Osteocyte (in vitro differentiated cells): ENCODE results near the gene PPY. TPM values are rescaled to one million over a fixed set of nuclear protein-coding genes. Genes with fewer than 3 reads are reported as not detected.

Experiments
- DNase-seq: peaks from one replicate; pipeline ENCODE4 v3.0.0; 2021; ENCODE audit warnings: mixed read lengths; ENCODE audit not compliant: unreplicated experiment; ENCODE audit errors: extremely low spot score
- H3K27ac Mint-ChIP-seq: one replicate; pipeline ENCODE4 v1.8.0; 2021; ENCODE audit warnings: mild to moderate bottlenecking, mixed read lengths; ENCODE audit not compliant: unreplicated experiment
- H3K27me3 Mint-ChIP-seq: one replicate; pipeline ENCODE4 v1.8.0; 2021; ENCODE audit warnings: mixed read lengths; ENCODE audit not compliant: unreplicated experiment
- H3K36me3 Mint-ChIP-seq: one replicate; pipeline ENCODE4 v1.8.0; 2021; ENCODE audit warnings: mixed read lengths; ENCODE audit not compliant: unreplicated experiment
- H3K4me1 Mint-ChIP-seq: one replicate; pipeline ENCODE4 v1.8.0; 2021; ENCODE audit warnings: mixed read lengths; ENCODE audit not compliant: unreplicated experiment
- H3K4me3 Mint-ChIP-seq: one replicate; pipeline ENCODE4 v1.8.0; 2021; ENCODE audit warnings: mild to moderate bottlenecking, moderate library complexity, mixed read lengths; ENCODE audit not compliant: unreplicated experiment
- H3K9me3 Mint-ChIP-seq: one replicate; pipeline ENCODE4 v1.8.0; 2021; ENCODE audit warnings: mixed read lengths; ENCODE audit not compliant: unreplicated experiment
- long read RNA-seq: library from polyadenylated mRNA; unstranded; transcript quantifications from one replicate; pipeline ENCODE4 v2.0.0, GENCODE V29; 2021
- total RNA-seq: library from RNA; stranded (reverse); gene quantifications from 2 replicates; pipeline ENCODE4 v1.2.1, GENCODE V29; 2021
- TF ChIP-seq, protein P1 (sequence below): fragments of 200-600 bp; sonication (generic); IDR thresholded peaks from 2 replicates; pipeline ENCODE4 v1.5.0; 2021; ENCODE audit warnings: antibody characterized with exemption, mild to moderate bottlenecking, moderate library complexity

The PPY gene, protein sequence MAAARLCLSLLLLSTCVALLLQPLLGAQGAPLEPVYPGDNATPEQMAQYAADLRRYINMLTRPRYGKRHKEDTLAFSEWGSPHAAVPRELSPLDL
- not detected in 2 replicates for total RNA-seq
- long read RNA-seq: 0 reads

DNA sequence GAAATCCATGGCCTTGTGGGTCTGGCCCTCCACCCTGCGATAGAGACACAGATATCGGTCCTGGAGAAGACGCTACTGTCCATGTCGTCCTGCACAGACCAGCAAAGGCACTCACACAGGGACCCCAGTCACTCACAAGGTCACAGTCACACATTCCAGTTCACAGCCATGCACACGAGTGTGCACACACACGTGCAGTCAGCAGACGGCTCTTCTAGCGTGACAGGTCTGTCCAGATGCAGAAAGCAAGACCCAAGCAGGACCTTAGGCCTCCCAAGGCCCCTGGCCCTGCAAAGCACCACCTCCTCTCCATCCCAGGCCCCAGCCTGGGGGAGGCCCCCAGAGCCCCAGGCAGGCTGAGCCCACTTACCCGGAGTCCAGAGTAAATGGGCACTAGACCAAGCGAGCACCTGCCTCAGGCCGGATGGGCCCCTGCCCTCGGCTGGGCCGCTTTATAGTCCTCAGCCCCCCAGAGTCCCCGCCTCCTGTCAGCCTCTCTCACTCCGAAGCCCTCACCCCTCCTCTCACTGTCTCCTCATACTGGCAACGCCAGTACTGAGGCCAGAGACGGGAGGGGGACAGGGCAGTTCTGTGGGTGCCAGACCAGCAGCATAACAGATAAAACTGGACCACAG is at the start of gene PPY:
Gene PPY (minus strand): TSS at position 426 of the 635 bp plus-strand sequence. CDS start 822 bp downstream, outside the sequence.
- H3K4me1 Mint-ChIP-seq: peaks cover 3% of the 10 kb centered on the region
- no peak for DNase-seq
- no peak within 1 kb of the TSS for H3K27ac Mint-ChIP-seq
- peaks cover 11% of the 10 kb centered on the region for H3K27me3 Mint-ChIP-seq
- no peaks in the 10 kb centered on the region for H3K36me3 Mint-ChIP-seq
- H3K9me3 Mint-ChIP-seq: no peaks in the 10 kb centered on the region
- H3K4me3 Mint-ChIP-seq: no peak within 1 kb of the TSS
- TF ChIP-seq, protein P1, sequence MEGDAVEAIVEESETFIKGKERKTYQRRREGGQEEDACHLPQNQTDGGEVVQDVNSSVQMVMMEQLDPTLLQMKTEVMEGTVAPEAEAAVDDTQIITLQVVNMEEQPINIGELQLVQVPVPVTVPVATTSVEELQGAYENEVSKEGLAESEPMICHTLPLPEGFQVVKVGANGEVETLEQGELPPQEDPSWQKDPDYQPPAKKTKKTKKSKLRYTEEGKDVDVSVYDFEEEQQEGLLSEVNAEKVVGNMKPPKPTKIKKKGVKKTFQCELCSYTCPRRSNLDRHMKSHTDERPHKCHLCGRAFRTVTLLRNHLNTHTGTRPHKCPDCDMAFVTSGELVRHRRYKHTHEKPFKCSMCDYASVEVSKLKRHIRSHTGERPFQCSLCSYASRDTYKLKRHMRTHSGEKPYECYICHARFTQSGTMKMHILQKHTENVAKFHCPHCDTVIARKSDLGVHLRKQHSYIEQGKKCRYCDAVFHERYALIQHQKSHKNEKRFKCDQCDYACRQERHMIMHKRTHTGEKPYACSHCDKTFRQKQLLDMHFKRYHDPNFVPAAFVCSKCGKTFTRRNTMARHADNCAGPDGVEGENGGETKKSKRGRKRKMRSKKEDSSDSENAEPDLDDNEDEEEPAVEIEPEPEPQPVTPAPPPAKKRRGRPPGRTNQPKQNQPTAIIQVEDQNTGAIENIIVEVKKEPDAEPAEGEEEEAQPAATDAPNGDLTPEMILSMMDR: no peak

DNA sequence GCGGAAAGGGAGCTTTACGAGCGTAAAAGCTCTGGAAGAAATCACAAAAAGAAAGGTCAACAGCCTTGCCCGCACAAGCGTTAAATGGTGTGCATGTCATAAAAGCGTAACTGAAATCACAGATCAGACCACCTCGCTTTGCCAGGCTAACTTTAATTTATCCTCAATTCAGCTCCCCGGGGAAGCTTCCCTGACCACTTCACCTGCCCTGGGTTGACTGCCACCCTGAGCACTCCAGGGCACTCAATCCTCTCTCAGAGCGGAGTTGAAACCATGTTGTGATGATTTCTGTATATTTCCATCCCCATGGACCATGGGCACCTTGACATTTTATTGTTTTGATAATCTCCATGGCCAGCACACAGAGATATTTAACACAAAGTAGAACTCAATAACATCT is 46.0 kb upstream of the PPY start:
- Mint-ChIP-seq H3K4me1 (peaks cover 4% of the 10 kb centered on the region), H3K27me3 (peaks cover 28% of the 10 kb centered on the region), H3K9me3 (no peaks in the 10 kb centered on the region), H3K4me3 (no peak overlapping the region), H3K36me3 (no peaks in the 10 kb centered on the region), H3K27ac (no peak overlapping the region)
- no peak for DNase-seq
- TF ChIP-seq, protein P1: no peak

DNA sequence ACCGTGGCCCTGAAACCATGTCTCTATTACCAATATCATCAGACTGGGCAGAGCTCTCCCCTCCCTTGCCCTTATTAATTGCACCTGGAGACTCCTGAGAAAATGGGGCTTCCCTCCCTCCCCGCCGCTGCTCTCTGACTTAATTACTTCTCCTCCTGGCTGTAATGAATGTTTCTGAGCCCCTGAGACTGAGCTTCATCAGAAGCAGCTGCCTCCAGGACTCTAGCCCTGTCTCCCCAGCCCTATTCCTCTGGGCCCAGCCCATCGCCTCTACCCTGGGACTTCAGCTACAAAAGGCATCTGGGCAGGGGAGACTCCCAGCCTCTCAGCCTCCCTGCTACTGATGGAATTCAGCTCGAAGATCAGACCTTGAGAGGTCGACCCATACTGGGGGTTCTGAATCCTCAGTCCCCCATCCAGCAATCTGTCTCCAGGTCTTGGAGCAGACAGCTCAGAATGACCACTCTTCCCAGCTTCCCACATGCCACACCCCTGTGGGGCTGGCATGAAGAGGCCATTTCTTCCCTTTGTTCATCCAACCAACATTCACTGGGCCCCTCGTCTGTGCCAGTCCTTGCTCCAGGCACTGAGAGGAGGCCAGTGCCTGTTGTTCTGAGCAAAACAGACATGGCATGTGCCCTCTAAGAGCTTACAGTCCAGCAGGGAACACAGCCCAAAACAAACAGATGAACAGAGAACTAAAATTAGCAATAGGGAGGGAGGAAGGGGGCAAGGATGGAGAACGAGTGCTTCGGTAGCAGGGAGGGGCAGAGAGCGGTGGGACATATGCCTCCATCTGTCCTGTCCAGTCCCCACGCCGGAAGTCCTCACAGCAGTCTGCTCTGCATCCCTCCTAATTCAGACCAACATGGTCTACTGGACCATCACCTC is 45.1 kb upstream of the PPY start:
- TF ChIP-seq, protein P1: no peak
- peaks cover 4% of the 10 kb centered on the region for H3K4me1 Mint-ChIP-seq
- H3K27ac Mint-ChIP-seq: no peak overlapping the region
- H3K36me3 Mint-ChIP-seq: no peaks in the 10 kb centered on the region
- no peak for DNase-seq
- H3K27me3 Mint-ChIP-seq: peaks cover 38% of the 10 kb centered on the region
- no peaks in the 10 kb centered on the region for H3K9me3 Mint-ChIP-seq
- H3K4me3 Mint-ChIP-seq: no peak overlapping the region

DNA sequence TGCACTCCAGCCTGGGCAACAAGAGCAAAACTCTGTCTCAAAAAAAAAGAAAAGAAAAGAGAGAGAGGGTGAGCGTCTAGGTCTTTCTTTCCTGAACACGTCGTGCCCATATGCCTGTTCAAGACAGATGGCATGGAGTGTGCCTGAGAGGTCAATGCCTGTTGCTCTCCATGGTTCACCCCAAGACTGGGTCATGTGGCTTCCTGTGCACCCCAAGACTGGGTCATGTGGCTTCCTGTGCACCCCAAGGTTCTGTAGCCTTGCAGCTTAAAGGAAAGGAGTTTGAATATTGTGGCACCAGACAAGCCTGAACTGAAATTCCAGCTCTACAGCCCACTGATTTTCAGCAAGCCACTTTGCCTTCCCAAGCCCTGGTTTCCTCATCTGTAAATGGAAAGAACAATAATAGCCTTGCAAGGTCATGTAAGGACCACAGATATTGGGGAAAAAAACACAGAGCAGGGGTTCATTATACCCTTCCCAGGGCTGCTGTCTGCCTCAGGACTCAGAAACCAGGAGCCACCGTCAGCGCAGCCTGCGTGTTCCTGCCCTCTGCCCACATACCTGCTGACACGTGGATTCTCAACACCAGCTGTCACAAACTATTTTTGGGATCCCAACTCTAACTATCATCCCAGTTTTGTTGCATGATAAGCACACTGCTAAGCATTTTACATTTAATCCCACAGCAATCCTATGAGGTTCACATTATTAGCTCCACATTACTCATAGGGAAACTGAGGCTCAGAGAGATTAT is 44.1 kb upstream of the PPY start:
- Mint-ChIP-seq H3K4me1 (peaks cover 4% of the 10 kb centered on the region), H3K27me3 (peaks cover 47% of the 10 kb centered on the region), H3K36me3 (no peaks in the 10 kb centered on the region), H3K9me3 (no peaks in the 10 kb centered on the region), H3K27ac (no peak overlapping the region), H3K4me3 (no peak overlapping the region)
- DNase-seq: no peak
- TF ChIP-seq, protein P1: no peak
